Natural killer cell (primary cell): ENCODE results near the gene UBAP2L. TPM values are rescaled to one million over a fixed set of nuclear protein-coding genes. Genes with fewer than 3 reads are reported as not detected.
"Not testable (repeated sequence)": the region's sequence is repeated elsewhere in the genome, so short reads cannot be mapped to it uniquely, and the experiment has no call there.

Source experiments
- ATAC-seq, 3 donors: fragments of 150-1000 bp in 2 of 3; fragments of 200-7000 bp in 1 of 3; cut with Tn5 transposase; 1 replicate in 1 of 3; 2 replicates in 2 of 3; pipeline ENCODE4 v1.10.0; 2021; ENCODE audit warnings: mild to moderate bottlenecking in 2 of 3, moderate library complexity in 2 of 3
- DNase-seq, 2 donors: peaks; one replicate each; pipeline versions ENCODE4 v3.0.0 to v3.0.0-alpha.2; 2013 to 2021; ENCODE audit warnings: mixed read lengths in 1 of 2
- H3K27ac ChIP-seq: one replicate; pipeline ENCODE4 v1.5.1; 2013; ENCODE audit warnings: mild to moderate bottlenecking, low read length
- H3K27me3 ChIP-seq: one replicate; pipeline ENCODE4 v1.6.1; 2013; ENCODE audit warnings: low read length; ENCODE audit not compliant: control insufficient read depth, insufficient read depth
- H3K36me3 ChIP-seq: one replicate; pipeline ENCODE4 v1.6.1; 2013; ENCODE audit warnings: low read length; ENCODE audit not compliant: control insufficient read depth, insufficient read depth
- H3K4me1 ChIP-seq: one replicate; pipeline ENCODE4 v1.6.1; 2013; ENCODE audit warnings: low read length; ENCODE audit not compliant: control insufficient read depth, insufficient read depth
- H3K4me3 ChIP-seq: one replicate; pipeline ENCODE4 v1.5.1; 2013; ENCODE audit warnings: low read length
- H3K9me3 ChIP-seq: one replicate; pipeline ENCODE4 v1.6.1; 2013; ENCODE audit warnings: low read length; ENCODE audit not compliant: control insufficient read depth, insufficient read depth
- H3K27ac Mint-ChIP-seq, 2 donors: one replicate each; pipeline ENCODE4 v1.8.0; 2022; ENCODE audit warnings: mild to moderate bottlenecking in 2 of 2, mixed read lengths in 2 of 2, moderate library complexity in 1 of 2
- H3K27me3 Mint-ChIP-seq, 2 donors: one replicate each; pipeline ENCODE4 v1.8.0; 2022; ENCODE audit warnings: low read depth in 2 of 2, mixed read lengths in 2 of 2
- H3K36me3 Mint-ChIP-seq: one replicate; pipeline ENCODE4 v1.8.0; 2022; ENCODE audit warnings: mixed read lengths
- H3K4me1 Mint-ChIP-seq, 2 donors: one replicate each; pipeline ENCODE4 v1.8.0; 2022; ENCODE audit warnings: mixed read lengths in 2 of 2
- H3K4me3 Mint-ChIP-seq: one replicate; pipeline ENCODE4 v1.8.0; 2022; ENCODE audit warnings: mild to moderate bottlenecking, moderate library complexity, mixed read lengths
- H3K9me3 Mint-ChIP-seq, 2 donors: one replicate each; pipeline ENCODE4 v1.8.0; 2022; ENCODE audit warnings: mixed read lengths in 2 of 2
- WGBS: methylation state at CpG from one replicate; pipeline ENCODE4 v1.1.7; 2013; ENCODE audit warnings: missing lambda C conversion rate; ENCODE audit not compliant: insufficient coverage; 5-methylcytosine and 5-hydroxymethylcytosine counted together
- intact Hi-C: fragments of 100-400 bp; cut with micrococcal nuclease; formaldehyde crosslinking; loops from one replicate; pipeline ENCODE4 v1.14.2; 2022
- total RNA-seq, 4 donors: library from RNA; stranded (reverse); fragments of 120-200 nt in 1 of 4; gene quantifications; one replicate each; pipeline versions ENCODE4 v1.2.3 to v1.2.4, GENCODE V29; 2013 to 2022
- TF ChIP-seq, protein P1 (sequence below): fragments of 200-600 bp; IDR thresholded peaks from one replicate; pipeline ENCODE4 v1.8.0; 2022; ENCODE audit warnings: antibody characterized with exemption

Gene UBAP2L
- total RNA-seq, 3 donors from 2014 or later (not counting 1 experiment from before 2014, with no cell fraction given): 195 to 220 (median 218) TPM

DNA sequence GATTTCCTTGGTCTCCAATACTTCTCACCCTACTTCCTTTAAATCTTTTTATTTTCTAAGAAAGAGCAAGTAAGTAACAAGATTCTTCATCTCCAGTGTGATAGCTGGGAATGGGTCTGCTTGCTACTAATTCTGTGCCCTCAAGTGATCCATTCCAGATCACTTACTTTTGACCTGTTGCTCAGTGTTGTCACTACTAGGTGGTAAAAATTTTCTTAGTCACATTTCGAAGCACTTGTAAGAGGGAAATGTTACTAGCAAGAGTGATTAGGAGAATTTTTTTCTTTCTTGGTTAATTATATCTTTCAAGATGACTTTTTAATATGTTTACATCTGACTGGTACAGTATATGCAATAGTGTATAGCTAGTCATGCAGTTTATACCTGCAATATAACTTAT lies 2.2 kb downstream of the UBAP2L start:
- intact Hi-C loops: loop anchor here (10.0 kb wide), 1 partner anchor 258 kb away; the partner anchor contains the start of genes CREB3L4 and SLC39A1
- Histone ChIP-seq H3K36me3 (peaks cover 24% of the 10 kb centered on the region), H3K4me1 (peaks cover 21% of the 10 kb centered on the region), H3K4me3 (no peak overlapping the region), H3K9me3 (no peaks in the 10 kb centered on the region), H3K27me3 (no peaks in the 10 kb centered on the region), H3K27ac (no peak overlapping the region)
- H3K27ac Mint-ChIP-seq: peak overlapping the region; percentile 97 to 98
- no peak for ATAC-seq
- TF ChIP-seq, protein P1, sequence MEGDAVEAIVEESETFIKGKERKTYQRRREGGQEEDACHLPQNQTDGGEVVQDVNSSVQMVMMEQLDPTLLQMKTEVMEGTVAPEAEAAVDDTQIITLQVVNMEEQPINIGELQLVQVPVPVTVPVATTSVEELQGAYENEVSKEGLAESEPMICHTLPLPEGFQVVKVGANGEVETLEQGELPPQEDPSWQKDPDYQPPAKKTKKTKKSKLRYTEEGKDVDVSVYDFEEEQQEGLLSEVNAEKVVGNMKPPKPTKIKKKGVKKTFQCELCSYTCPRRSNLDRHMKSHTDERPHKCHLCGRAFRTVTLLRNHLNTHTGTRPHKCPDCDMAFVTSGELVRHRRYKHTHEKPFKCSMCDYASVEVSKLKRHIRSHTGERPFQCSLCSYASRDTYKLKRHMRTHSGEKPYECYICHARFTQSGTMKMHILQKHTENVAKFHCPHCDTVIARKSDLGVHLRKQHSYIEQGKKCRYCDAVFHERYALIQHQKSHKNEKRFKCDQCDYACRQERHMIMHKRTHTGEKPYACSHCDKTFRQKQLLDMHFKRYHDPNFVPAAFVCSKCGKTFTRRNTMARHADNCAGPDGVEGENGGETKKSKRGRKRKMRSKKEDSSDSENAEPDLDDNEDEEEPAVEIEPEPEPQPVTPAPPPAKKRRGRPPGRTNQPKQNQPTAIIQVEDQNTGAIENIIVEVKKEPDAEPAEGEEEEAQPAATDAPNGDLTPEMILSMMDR: no peak
- H3K4me1 Mint-ChIP-seq: peaks cover 71 to 80% of the 10 kb centered on the region in 2 donors
- H3K36me3 Mint-ChIP-seq: peaks cover 12% of the 10 kb centered on the region
- H3K9me3 Mint-ChIP-seq: no peaks in the 10 kb centered on the region
- WGBS: 83% methylated on average over 1 of the region's 1 CpG
- H3K4me3 Mint-ChIP-seq: peak overlapping the region; percentile 96
- peaks cover 0 to 2% of the 10 kb centered on the region in 2 donors for H3K27me3 Mint-ChIP-seq
- no peak for DNase-seq

DNA sequence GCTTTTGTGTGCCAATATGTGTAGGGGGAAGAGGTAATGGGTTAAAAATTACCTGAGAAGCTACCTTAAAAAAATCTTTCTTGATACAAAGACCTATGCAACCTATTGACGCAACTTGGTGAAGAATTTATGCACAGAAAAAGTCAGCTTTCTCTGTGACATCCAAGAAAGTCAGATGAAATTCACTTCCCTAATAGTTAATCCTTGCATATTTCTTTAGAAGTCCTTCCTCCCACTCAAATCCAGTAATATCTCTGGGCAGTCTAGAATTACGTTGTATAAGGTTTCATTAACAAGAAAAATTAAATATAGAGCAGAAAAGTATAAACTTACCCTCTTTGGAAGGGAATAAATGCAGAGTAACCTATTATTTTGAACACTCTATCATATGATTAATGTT lies 2.9 kb downstream of the UBAP2L start:
- DNase-seq (no peak), ATAC-seq (no peak)
- Histone ChIP-seq H3K9me3 (no peaks in the 10 kb centered on the region), H3K27me3 (no peaks in the 10 kb centered on the region), H3K4me1 (peaks cover 19% of the 10 kb centered on the region), H3K27ac (no peak overlapping the region), H3K36me3 (peaks cover 22% of the 10 kb centered on the region), H3K4me3 (no peak overlapping the region)
- 100% methylated on average over 1 of the region's 2 CpGs for WGBS
- peaks cover 0 to 2% of the 10 kb centered on the region in 2 donors for H3K27me3 Mint-ChIP-seq
- intact Hi-C loops: loop anchor here (10.0 kb wide), 1 partner anchor 259 kb away; the partner anchor contains the start of genes CREB3L4 and SLC39A1
- H3K4me1 Mint-ChIP-seq: peaks cover 64 to 73% of the 10 kb centered on the region in 2 donors
- H3K9me3 Mint-ChIP-seq: no peaks in the 10 kb centered on the region
- peak overlapping the region; percentile 97 to 98 for H3K27ac Mint-ChIP-seq
- peaks cover 8% of the 10 kb centered on the region for H3K36me3 Mint-ChIP-seq
- TF ChIP-seq, protein P1: no peak
- H3K4me3 Mint-ChIP-seq: peak overlapping the region; percentile 6

DNA sequence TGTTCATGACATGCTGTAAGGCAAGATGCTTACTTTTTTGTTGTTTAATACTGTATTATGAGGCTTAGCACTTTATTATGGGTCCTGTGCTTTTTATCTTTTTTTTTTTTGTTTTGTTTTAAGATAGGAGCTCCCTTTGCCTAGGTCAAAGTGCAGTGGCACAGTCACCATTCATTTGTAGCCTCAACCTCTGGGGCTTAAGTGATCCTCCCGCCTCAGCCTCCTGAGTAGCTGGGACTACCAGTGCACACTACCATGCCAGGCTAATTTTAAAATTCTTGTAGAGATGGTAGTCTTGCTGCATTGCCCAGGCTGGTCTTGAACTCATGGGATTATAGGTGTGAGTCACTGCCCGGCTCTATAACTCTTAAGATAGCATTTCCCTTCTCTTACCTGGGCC lies 4.6 kb downstream of the UBAP2L start:
- no peak for ATAC-seq
- intact Hi-C loops: loop anchor here (10.0 kb wide), 1 partner anchor 261 kb away; the partner anchor contains the start of genes CREB3L4 and SLC39A1
- no peak for DNase-seq
- H3K36me3 ChIP-seq: peaks cover 33% of the 10 kb centered on the region
- H3K4me3 Mint-ChIP-seq: no peak overlapping the region
- H3K4me3 ChIP-seq: no peak overlapping the region
- TF ChIP-seq, protein P1: no peak
- peaks cover 7% of the 10 kb centered on the region for H3K4me1 ChIP-seq
- H3K27ac ChIP-seq: no peak overlapping the region
- 96% methylated on average over 2 of the region's 2 CpGs for WGBS
- H3K9me3 ChIP-seq: no peaks in the 10 kb centered on the region
- H3K27me3 Mint-ChIP-seq: peaks cover 0 to 2% of the 10 kb centered on the region in 2 donors
- H3K27me3 ChIP-seq: no peaks in the 10 kb centered on the region
- H3K36me3 Mint-ChIP-seq: peaks cover 10% of the 10 kb centered on the region
- peaks cover 52 to 56% of the 10 kb centered on the region in 2 donors for H3K4me1 Mint-ChIP-seq
- H3K27ac Mint-ChIP-seq: peak overlapping the region; percentile 97 to 98
- no peaks in the 10 kb centered on the region for H3K9me3 Mint-ChIP-seq

DNA sequence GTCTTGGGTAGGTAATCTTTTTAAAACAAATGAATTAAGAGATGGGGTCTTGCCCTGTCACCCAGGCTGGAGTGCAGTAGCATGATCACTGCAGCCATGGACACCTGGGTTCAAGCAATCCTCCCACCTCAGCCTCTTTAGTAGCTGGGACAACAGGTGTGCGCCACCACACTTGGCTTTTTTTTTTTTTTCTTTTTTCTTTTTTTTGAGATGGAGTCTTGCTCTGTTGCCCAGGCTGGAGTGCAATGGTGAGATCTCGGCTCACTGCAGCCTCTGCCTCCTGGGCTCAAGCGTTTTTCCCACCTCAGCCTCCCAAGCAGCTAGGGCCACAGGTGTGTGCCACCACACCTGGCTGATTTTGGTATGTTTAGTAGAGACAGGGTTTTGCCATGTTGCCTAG lies 10.4 kb downstream of the UBAP2L start:
- H3K9me3 Mint-ChIP-seq, DNase-seq, H3K27ac Mint-ChIP-seq, H3K4me1 ChIP-seq, intact Hi-C loops, H3K9me3 ChIP-seq, H3K27ac ChIP-seq, H3K4me3 ChIP-seq, H3K27me3 Mint-ChIP-seq, ATAC-seq, H3K4me3 Mint-ChIP-seq, H3K27me3 ChIP-seq: not testable (repeated sequence)
- H3K36me3 ChIP-seq: peaks cover 81% of the 10 kb centered on the region
- H3K36me3 Mint-ChIP-seq: peaks cover 33% of the 10 kb centered on the region
- H3K4me1 Mint-ChIP-seq: peaks cover 8 to 10% of the 10 kb centered on the region in 2 donors
- WGBS: 83% methylated on average over 2 of the region's 3 CpGs

DNA sequence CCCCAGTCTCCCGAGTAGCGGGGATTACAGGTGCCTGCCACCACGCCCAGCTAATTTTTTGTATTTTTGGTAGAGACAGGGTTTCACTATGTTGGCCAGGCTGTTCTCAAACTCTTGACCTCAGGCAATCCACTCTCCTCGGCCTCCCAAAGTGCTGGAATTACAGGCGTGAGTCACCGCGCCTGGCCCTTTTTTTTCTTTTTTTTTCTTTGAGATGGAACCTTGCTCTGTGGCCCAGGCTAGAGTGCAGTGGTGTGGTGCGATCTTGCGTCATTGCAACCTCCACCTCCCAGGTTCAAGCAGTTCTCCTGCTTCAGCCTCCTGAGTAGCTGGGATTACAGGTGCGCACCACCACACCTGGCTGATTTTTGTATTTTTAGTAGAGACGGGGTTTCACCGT lies 12.4 kb downstream of the UBAP2L start:
- intact Hi-C loops, H3K27ac ChIP-seq, H3K9me3 ChIP-seq, H3K4me3 Mint-ChIP-seq, DNase-seq, H3K4me3 ChIP-seq, H3K27me3 Mint-ChIP-seq, ATAC-seq, H3K27me3 ChIP-seq, H3K9me3 Mint-ChIP-seq, H3K4me1 ChIP-seq, H3K27ac Mint-ChIP-seq: not testable (repeated sequence)
- H3K36me3 ChIP-seq: peaks cover 86% of the 10 kb centered on the region
- peaks cover 11 to 17% of the 10 kb centered on the region in 2 donors for H3K4me1 Mint-ChIP-seq
- WGBS: 97% methylated on average over 12 of the region's 12 CpGs
- H3K36me3 Mint-ChIP-seq: peaks cover 49% of the 10 kb centered on the region
